Activated CD8-positive, alpha-beta memory T cell treated with anti-CD3 and anti-CD28 coated beads for 4 hours (primary cell): ENCODE data around the gene ABO.
"Not testable (repeated sequence)": the region's sequence is repeated elsewhere in the genome, so short reads cannot be mapped to it uniquely, and the experiment has no call there.

Experiments
- DNase-seq, 2 donors: peaks; one replicate each; pipeline ENCODE4 v3.0.0-alpha.2; 2020; ENCODE audit warnings: low read depth in 2 of 2

The ABO gene

DNA sequence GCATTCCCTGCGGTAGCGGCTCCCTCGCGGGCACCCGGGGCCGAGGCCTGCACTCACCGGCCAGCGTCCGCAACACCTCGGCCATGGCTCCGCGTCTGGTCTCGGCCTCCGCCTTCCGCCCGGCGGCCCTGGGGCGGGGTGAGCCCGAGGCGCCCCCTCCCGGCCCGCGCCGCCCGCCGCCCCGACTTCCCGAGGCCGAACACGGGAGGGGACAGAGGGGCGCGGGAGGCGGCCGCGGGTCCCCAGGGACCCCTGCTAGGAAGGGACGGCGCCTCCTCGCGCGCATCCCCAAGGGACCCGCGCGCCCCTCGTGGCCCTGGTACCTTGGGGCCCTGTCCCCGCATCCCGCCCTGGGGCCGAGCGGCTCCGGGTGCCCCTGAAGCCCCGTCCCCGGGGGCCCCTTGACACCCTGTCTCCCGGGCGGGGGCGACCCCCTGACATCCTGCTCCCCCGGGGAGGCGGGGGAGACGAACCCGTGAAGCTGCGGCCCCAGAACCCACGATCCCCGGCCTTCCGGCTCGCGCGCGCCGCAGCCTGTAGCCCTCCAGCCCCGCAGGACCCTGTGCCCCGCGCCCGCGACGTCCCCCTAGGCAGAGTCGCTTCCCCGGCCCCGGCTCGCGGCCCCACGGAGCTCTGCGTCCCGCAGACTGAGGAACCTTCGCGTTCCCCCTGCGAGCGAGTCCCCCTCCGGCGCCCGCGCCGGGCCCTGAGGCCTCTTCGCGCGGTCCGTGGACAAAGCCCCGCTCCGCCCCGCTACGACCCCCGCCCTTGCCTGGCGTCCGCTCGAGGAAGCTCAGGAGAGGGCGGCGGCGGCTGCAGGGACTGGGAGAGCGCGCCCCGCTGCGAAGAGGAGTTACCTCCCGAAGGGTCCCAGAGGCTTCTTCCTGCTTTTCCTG, at the start of gene ABO:
Gene ABO, minus strand, starts transcription at position 97 of the 896 bp plus-strand sequence.
- DNase-seq: no peak

DNA sequence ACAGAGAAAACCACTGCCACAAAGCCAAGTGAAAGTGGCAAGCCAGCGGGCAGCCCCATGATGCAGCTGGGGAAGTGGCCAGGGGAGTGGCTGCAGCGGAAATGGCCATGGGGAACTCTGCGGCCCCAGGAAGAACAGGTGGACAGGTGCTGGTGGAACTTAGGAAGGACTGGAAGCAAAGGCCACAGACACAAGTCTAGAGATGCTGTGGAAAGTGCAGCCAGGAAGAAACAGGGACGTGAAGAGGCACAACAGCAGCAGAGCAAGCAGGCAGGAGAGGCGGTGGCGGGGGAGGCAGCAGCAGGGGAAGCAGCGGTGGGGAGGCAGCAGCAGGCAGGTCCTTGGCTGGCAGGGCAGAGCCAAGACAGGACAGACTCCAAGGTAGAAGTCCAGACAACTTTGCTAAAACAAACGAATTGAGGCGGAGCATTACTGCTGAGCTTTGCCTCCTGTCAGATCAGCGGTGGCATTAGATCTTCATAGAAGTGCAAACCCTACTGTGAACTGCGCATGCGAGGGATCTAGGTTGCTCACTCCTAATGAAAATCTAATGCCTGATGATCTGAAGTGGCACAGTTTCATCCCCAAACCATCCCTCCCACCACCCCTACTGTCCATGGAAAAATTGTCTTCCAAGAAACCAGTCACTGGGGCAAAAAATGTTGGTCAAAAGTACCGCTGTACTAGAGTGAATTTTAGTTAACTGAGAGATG, 49.1 kb upstream of the ABO start:
- no peak for DNase-seq

DNA sequence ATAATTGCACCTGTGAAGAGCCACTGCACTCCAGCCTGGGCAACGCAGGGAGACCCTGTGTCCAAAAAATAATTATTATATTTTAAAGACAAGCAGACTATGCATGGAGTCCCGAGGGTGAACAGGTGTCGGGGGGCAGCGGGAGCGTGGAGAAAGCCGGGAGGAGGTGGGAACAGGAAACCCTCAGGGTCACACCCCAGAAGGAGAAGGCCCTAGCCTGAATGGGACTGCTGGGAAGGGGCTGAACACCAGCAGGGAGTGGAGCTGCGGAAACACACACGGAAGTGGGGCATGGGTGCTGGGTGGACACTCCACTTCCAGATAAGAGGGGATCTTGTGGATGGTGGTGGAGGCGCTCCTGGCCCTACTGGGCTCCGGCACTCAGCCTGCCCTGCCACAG, 48.2 kb upstream of the ABO start:
- no peak for DNase-seq

DNA sequence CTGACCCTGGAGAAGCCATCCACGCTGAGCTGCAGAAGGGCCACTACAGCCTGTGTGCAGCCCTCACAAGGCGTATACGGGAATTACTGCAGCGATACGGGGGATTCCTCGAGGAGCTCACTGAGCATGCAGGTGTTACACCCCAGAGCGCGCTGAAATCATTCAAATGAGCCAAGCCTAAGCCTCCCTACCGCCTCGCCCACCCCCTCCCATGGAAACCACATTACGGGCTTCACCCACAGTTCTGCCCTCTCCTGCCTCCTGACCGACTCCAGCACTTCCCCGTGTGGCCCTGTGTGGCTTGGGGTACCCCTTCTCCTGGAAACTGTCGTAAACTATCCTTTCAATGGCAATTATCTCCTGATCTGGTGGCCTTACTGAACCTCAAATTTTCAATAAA, 47.7 kb upstream of the ABO start:
- no peak for DNase-seq

DNA sequence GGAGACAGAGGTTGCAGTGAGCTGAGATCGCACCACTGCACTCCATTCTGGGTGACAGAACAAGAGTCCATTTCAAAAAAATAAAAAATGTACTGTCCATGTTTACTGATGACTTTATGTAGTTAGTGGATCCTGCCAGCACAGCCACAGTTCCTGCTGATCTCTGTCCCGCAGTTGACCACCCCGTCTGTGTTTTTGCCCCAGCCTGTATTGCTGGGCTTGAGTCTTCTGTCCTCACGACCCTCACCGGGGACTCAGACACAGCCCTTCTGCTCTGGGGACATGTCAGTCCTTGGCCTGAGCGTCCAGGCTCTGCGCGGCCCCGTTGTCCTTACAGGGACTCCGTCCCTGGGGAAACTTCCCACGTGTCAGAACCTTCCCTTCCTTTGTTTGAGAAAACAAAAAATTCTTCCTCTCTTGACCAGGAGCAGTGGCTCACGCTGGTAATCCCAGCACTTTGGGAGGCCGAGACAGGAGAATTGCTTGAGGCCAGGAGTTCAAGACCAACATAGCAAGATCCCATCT, 46.5 kb upstream of the ABO start:
- no peak for DNase-seq

DNA sequence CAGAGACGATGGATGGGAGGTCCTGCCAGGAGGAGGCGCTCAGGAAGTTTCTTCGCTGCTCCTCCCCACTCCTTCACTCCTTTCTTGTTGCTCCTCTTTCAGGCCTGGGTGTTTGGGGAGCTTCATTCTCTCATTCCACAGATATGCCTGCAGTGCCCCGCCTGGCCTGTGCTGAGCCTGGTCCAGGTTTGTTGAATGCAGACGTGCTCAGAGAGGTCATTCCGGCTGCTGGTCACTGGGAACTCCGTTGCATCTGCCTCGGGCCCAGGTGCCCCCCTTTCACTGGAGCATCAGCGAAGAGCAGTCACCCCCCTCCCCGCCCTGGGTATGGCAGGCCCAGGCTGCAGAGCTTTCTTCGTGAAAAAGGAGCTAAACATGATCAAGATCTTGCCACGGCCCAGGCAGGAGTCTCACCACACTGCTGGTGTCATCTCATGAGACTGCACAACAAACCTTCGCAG, 45.5 kb upstream of the ABO start:
- no peak for DNase-seq

DNA sequence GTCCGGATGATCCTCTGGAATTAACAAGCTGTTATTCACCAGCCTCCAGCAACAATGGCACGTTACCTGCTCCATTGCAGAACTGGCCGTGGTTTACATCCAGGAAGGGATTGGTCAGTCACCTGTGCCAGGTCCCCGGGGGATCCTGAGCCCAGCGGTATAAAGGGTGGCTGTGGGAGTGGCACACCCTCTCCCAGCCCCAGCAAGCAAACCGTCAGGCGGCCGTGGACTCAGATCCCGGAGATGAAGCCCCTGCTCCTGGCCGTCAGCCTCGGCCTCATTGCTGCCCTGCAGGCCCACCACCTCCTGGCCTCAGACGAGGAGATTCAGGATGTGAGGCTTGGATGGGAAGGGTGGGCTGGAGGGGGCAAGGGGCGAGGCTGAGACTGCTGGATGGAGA, 42.5 kb upstream of the ABO start:
- not testable (repeated sequence) for DNase-seq

DNA sequence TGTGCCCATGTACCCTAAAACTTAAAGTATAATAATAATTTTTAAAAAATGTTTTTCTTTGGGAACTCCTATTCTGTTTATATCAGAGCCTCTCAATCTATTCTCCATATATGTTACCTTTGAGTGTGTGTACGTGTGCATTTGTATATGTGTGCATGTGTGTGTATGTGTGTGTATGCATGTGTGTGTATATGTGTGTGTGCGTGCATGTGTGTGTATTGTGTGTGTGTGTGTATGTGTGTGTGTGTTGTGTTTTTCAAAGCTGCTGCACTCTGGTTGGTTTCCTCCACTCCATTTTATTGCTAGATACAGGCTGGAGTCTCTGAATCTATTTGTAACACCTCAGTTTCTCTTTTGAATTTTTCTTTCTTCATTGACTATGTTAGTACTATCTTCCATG, 41.0 kb upstream of the ABO start:
- DNase-seq: no peak

DNA sequence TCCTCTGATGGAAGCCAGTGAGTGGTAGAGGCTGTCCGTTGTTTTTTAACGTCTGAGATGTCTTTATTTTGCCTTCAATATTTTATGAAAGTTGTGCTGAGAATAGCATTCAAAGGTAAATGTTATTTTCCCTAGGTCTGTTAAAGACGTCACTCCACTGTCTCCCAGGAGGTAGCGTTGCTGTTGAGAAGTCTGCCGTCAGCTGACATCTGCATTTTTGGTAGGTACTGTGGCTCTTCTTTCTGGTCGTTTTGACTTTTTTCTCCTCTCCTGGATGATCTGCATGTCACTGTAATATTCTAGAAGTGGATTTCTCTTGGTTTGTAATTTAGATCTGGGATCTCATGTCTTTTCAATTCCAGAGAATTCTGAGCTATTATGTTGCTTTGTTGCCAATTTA, 34.6 kb upstream of the ABO start:
- DNase-seq: no peak

DNA sequence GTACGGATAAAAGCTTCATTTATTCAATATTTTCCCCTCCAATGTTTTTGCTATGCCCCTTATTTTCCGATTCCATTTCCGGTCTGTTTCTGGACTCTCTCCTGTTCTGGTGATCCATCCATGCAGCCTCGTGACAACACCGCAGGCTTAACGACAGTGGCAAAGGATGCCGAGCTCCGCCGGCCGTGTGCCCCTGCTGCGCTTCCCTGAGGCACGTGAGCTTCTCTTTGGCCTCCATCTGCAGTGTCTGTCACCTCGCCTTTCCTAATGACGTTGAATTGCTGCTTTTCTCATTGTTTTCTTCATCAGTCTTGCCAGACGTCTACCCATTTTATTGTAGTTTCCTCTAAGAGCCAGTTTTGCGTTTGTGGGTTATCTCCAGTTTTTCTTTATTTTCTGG, 32.3 kb upstream of the ABO start:
- no peak for DNase-seq

DNA sequence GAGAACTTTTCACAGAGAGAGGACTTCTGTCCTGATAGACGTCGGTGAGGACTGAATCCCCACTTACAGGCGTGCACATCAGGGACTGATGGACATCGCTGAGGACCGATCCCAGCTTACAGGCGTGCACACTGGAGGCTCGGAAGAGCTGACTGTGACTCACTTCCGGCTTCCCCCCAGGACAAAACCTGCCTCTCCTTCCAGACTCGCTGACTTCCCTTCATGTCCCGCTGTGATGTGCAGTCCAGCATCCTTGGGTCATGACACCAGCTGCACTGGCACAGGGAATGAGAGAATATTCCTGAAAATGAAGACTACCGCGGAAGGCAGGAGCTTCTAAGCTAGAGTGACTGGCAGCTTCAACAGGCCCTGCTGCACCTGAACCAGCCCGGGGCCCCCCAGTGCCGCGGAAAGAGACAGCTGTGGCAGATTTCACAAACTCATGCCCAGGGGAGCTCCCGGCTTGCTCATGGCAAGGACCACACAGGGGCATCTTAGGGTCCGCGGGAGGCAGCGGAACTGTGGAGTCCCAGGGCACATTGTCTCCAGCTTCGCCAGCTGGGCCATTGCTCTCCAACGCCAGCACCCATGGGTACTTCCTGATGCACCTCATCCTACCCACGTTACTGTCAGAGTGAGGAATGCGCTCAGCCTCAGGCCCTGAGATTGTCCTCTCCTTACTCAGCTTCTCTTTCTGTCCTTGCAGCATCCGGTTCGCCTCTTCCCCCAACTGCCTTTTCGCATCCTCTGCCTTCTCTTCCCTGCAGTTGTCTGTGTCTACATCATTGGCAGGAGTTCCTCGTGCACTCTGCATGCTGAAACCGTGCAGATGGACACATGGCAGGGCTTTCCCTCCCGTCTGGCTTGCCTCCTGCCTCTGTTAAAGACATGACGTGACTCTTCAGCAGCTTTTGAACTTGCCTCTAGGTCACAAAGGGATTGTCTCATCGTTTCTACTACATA, 31.5 kb upstream of the ABO start:
- no peak for DNase-seq

DNA sequence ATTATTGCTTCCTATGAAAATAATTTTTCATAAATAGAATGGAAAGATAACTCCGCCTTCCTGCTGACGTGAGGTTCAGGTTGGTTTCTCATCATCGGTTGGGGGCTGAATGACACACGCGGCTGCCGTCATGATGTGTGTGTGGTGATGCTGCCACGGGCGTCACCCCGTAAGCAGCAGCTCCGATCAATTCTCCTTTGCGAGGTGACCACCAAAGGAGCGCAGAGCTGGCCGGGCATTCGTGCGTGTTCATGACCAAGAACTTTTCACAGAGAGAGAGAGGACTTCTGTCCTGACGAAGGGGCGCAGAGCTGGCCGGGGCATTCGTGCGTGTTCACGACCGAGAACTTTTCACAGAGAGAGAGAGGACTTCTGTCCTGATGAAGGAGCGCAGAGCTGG, 30.7 kb upstream of the ABO start:
- no peak for DNase-seq

DNA sequence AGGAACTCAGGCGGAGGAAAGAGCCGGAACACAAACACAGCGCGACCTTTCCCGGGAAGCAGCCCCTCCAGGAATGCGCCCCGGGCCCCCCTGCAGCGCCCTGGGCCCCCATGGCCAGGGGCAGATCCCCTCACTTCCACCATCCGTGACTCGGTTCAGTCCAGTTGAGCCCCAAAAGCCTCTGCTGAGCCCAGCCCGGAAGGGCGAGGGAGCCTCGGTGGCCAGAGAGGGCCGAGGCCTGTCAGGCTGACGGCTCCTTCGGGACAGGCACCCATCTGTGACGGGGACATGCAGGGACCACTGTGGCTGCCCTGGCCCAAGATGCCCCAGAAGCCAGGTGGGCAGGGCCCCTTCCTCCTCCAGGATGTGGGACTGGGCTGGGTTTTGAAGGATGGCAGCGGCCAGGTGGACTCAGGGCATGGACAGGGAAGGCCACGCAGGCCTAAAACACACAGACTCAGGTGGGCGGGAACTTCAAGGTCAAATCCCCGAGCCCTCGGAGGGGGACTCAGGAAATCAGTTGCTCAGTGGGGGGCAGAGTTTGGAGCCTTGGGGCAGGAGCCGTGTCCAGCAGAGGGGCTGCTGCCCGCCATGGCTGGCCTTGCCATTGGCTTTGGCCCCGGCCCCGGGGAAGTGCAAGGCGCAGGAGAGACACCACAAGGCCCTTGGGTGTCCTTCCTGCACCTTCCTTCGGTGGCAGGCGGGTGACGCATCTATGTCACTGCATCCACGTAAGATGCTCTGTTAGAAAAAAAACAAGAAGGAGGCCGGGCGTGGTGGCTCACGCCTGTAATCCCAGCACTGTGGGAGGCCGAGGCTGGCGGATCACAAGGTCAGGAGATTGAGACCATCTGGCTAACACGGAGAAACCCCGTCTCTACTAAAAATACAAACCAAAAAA, 29.7 kb upstream of the ABO start:
- DNase-seq: no peak

DNA sequence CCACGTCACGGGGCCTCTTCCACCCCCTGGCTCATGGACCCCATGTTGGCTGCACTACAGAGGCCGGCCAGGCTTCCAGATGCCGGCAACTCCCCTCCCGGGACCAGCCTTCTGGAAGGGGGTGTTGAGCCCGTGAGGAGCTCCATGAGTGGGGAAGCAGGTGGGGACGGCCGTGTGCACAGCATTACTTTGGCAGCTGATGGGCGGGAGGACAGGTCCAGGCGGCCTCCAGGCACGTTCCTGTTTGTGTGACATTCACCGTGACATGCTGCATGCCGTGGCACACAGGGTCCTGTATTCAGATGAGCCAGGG, 29.1 kb upstream of the ABO start:
- no peak for DNase-seq

DNA sequence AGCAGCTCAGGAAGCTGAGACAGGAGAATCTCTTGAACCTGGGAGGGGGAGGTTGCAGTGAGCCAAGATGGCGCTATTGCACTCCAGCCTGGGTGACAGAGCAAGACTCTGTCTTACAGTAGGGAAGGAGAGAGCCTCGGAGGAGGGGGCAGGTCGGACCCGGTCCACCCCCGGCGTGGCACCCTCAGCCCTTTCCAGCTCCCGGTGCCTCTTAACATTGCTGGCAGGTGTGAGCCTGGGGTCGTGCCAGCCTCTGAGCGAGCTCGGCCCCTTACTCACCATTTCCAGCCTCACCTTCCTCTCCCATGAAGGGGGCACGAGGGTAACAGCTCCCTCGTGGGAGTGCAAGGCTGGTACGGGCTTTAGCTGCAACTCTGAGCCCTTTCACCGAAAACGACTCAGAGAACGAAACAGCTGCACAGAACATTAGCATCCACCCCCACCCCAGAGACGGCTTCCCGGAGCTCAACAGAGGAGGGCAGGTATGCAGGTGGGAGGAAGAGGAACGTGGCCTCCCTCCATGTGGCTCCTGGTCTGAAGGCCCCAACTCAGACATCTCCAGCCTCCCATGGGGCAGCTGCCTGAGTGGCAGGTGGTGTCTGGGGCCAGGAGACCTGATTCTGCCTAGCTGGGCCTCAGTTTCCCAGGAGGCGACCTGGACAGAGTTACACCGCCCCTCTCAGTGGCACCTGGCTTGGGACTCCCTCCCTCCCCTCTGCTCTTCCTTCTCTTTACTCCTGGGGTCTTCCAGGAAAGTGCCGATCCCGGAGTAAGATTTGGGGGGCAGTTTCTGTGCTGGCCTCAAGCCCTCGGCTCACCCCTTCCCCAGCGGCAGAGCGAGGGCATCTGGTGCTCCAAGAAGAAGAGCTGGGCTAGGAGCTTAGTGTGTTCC, 28.5 kb upstream of the ABO start:
- DNase-seq: no peak

DNA sequence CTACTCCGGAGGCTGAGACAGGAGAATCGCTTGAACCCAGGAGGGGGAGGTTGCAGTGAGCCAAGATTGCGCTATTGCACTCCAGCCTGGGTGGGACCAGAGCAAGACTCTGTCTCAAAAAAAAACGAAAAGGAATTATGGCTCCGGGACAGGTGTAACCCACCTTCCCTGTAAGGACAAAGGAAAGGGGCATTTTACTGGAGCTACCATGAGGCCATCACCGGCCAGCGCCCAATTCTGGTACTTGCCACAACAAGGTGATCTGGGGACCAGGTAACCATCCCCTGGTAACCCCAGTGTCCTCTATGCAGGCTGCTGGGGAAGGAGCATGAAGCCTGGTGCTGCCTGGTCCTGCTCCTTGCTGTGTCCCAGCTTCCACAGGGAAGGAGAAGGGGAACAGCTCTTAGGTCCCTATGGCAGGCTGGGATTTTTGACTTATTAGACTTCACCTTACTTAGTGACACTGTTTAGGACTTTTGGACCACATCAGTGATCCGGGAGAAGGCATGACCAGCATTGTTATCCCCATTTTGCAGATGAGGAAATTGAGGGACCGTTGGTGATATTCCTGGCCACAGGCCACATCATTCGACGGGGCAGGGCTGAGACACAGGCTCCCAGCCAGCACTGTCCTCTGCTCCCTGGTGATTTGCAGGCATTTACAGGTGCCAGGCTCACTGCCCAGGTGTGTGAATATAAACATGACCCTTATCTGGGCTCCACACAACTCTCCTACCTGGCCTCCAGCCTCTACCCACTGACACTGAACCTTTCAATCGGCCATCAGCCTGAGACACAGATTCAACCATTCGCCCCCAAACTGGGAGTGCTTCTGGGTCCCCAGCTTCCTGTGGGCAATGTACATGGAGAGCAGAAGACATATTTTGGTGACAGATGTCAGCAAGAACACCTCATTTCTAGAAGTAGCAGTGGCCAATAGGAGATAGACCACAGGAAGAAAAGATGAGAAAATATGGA, 26.5 kb upstream of the ABO start:
- DNase-seq: no peak

DNA sequence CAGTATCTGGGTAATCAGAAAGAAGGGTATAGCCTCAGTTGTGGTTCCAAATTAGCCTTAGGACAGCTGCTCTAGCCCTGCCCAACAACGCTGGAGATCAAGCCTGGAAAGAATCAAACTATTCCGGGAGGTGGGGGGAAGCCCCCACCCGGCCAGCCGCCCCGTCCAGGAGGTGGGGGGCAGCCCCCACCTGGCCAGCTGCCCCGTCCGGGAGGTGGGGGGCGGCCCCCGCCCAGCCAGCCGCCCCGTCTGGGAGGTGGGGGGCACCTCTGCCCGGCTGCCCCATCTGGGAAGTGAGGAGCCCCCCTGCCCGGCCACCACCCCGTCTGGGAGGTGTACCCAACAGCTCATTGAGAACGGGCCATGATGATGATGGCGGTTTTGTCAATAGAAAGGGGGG, 25.0 kb upstream of the ABO start:
- not testable (repeated sequence) for DNase-seq

DNA sequence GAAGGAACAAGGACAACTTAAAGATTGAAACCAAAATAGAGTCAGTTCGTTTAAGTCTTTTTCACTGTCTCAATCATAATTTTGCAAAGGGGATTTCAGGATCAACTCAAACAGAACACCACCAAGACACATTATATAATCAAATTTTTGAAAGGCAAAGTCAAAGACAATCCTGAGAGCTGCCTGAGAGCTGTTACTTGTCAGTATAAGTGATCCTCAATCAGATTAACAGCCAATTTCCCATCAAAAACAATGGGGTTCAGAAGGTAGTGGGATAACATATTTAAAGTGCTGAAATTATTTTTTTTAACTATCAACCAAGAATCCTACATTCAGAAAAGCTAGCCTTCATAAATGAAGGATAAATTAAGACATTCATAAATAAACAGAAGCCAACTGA, 19.3 kb upstream of the ABO start:
- DNase-seq: no peak
